Stimulated activated CD8-positive, alpha-beta memory T cell treated with anti-CD3 and anti-CD28 coated beads, Interleukin-4, amount 100 ng/mL, for 1 hour (primary cell): ENCODE results near the gene PCDHGC4.

Experiments
- DNase-seq, 2 donors: peaks; one replicate each; pipeline ENCODE4 v3.0.0-alpha.2; 2020; ENCODE audit warnings: low read depth in 2 of 2, low spot score in 1 of 2

The PCDHGC4 gene

GRCh38 chr5:141484641-141485311, at the start of gene PCDHGC4:
PCDHGC4 (plus strand) TSS chr5:141485030; CDS start chr5:141485174, 144 bp downstream.
- no peak for DNase-seq

GRCh38 chr5:141437221-141437620, 47.6 kb upstream of the PCDHGC4 start:
- DNase-seq, result no peak

GRCh38 chr5:141439411-141440141, 45.3 kb upstream of the PCDHGC4 start:
- no peak for DNase-seq

- DNase-seq, result no peak
These were observed 44.5 kb upstream of the PCDHGC4 start for GRCh38 chr5:141440341-141440740.

GRCh38 chr5:141441571-141442170, 43.2 kb upstream of the PCDHGC4 start:
- no peak for DNase-seq

GRCh38 chr5:141465351-141465750, 19.5 kb upstream of the PCDHGC4 start:
- no peak for DNase-seq

GRCh38 chr5:141475625-141476131, 9.2 kb upstream of the PCDHGC4 start, which contains the start of gene PCDHGC3:
PCDHGC3 (plus strand) TSS chr5:141475966; CDS start chr5:141476117, 151 bp downstream.
- no peak for DNase-seq

- no peak for DNase-seq
These were observed 8.5 kb upstream of the PCDHGC4 start for GRCh38 chr5:141476132-141476911.

GRCh38 chr5:141477044-141477575, 7.7 kb upstream of the PCDHGC4 start:
- DNase-seq, result no peak

GRCh38 chr5:141477815-141478214, 7.0 kb upstream of the PCDHGC4 start:
- no peak for DNase-seq

GRCh38 chr5:141478321-141478945, 6.4 kb upstream of the PCDHGC4 start:
- DNase-seq, result no peak

GRCh38 chr5:141479776-141480175, 5.1 kb upstream of the PCDHGC4 start:
- DNase-seq, result no peak

GRCh38 chr5:141483902-141484301, 928 bp upstream of the PCDHGC4 start:
- no peak for DNase-seq

- DNase-seq, result no peak
These were observed 555 bp upstream of the PCDHGC4 start for GRCh38 chr5:141484310-141484640.

- DNase-seq, result no peak
These were observed 658 bp downstream of the PCDHGC4 start for GRCh38 chr5:141485321-141486055.

GRCh38 chr5:141486091-141486490, 1.3 kb downstream of the PCDHGC4 start:
- DNase-seq, result no peak

GRCh38 chr5:141487131-141487530, 2.3 kb downstream of the PCDHGC4 start:
- DNase-seq, result no peak

GRCh38 chr5:141488591-141489561, 4.0 kb downstream of the PCDHGC4 start, which contains the start of gene PCDHGC5:
PCDHGC5 (plus strand) TSS chr5:141489081; CDS start chr5:141489241, 160 bp downstream.
- DNase-seq, result no peak

- DNase-seq, result no peak
These were observed 5.0 kb downstream of the PCDHGC4 start for GRCh38 chr5:141489841-141490240.
